Breast epithelium (tissue), 3 donors: ENCODE measurements around the gene PLPPR1.

ENCODE experiments used
- POLR2A ChIP-seq: fragments of 450-650 bp; IDR thresholded peaks from one replicate; pipeline ENCODE4 v1.6.1; 2016; ENCODE audit warnings: antibody characterized with exemption, mild to moderate bottlenecking, moderate library complexity
- TF ChIP-seq, protein P1 (sequence below), 3 donors: fragments of 450-650 bp; IDR thresholded peaks; one replicate each; pipeline ENCODE4 v1.5.1; 2016 to 2017; ENCODE audit warnings: antibody characterized with exemption in 3 of 3, mild to moderate bottlenecking in 3 of 3, moderate library complexity in 3 of 3

DNA sequence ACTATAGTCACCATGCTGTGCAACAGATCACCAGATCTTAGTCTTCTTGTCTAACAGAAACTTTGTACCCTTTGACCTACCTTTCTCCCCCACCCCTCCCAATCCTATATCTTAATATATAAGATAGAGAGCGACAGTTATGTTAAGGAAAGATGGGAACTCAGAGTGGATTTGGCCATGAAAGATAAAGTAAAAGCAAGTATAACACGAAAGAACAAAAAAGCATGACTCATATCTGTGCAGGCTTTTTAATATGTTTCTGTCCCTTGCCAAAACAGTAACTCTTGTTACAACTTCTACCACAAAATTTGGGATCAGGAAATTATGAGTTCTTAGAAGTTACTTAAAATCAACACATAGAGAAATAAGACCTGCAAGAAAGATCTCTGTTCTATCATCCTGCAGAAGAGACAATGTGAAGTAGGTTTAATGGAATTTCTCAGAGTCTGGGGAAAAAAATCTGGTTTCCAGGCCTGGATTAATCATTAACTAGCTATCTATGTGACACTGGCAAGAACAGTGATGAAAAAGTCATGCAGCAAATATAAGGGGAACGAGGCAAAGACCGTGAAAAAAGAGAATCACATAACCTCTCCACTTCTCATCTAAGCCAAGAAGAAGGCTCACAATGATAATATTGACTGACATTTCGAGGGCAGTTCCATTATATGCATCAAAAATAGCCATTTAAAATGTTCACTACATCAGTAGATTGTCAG lies 337.7 kb downstream of the PLPPR1 start:
- TF ChIP-seq POLR2A = no peak
- TF ChIP-seq, protein P1, sequence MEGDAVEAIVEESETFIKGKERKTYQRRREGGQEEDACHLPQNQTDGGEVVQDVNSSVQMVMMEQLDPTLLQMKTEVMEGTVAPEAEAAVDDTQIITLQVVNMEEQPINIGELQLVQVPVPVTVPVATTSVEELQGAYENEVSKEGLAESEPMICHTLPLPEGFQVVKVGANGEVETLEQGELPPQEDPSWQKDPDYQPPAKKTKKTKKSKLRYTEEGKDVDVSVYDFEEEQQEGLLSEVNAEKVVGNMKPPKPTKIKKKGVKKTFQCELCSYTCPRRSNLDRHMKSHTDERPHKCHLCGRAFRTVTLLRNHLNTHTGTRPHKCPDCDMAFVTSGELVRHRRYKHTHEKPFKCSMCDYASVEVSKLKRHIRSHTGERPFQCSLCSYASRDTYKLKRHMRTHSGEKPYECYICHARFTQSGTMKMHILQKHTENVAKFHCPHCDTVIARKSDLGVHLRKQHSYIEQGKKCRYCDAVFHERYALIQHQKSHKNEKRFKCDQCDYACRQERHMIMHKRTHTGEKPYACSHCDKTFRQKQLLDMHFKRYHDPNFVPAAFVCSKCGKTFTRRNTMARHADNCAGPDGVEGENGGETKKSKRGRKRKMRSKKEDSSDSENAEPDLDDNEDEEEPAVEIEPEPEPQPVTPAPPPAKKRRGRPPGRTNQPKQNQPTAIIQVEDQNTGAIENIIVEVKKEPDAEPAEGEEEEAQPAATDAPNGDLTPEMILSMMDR (IDR thresholded peaks at IDR 0.05) = no peak
